ENCODE data around the gene SOD1.

SOD1 gene

GRCh38 chr21:31711326-31711725 is 51.8 kb downstream of the SOD1 start:
- Histone ChIP-seq H3K9ac (no peak overlapping the region), H3K4me2 (no peak overlapping the region), H3K27me3 (ENCODE audit: insufficient read depth, low read depth) (no peaks in the 10 kb centered on the region), H3K4me3 (IDR thresholded peaks at IDR 0.05; ENCODE audit: insufficient read depth, low read depth, low read length) (no peak overlapping the region), H3K4me1 (ENCODE audit: low read depth, poor library complexity, severe bottlenecking) (peaks cover 32% of the 10 kb centered on the region), H2AFZ (ENCODE audit: low read depth) (no peak overlapping the region), H3K27ac (no peak overlapping the region), H3K36me3 (ENCODE audit: insufficient read depth) (no peaks in the 10 kb centered on the region), H3K79me2 (ENCODE audit: insufficient read depth, low read depth) (peaks cover 100% of the 10 kb centered on the region), H4K20me1 (ENCODE audit: insufficient read depth) (peaks cover 79% of the 10 kb centered on the region)
- TF ChIP-seq CTCF (conservative IDR thresholded peaks at IDR 0.05; ENCODE audit: low read depth, low read length) = no peak

GRCh38 chr21:31711745-31712285 is 52.3 kb downstream of the SOD1 start:
- peaks cover 100% of the 10 kb centered on the region for H3K79me2 ChIP-seq (ENCODE audit: insufficient read depth, low read depth)
- no peak for TF ChIP-seq CTCF (conservative IDR thresholded peaks at IDR 0.05; ENCODE audit: low read depth, low read length)
- H3K4me3 ChIP-seq (IDR thresholded peaks at IDR 0.05; ENCODE audit: insufficient read depth, low read depth, low read length) = no peak overlapping the region
- no peak overlapping the region for H3K4me2 ChIP-seq
- H4K20me1 ChIP-seq (ENCODE audit: insufficient read depth) = peaks cover 79% of the 10 kb centered on the region
- no peak overlapping the region for H3K9ac ChIP-seq
- no peak overlapping the region for H3K27ac ChIP-seq
- H3K4me1 ChIP-seq (ENCODE audit: low read depth, poor library complexity, severe bottlenecking) = peaks cover 37% of the 10 kb centered on the region
- no peak overlapping the region for H2AFZ ChIP-seq (ENCODE audit: low read depth)
- no peaks in the 10 kb centered on the region for H3K36me3 ChIP-seq (ENCODE audit: insufficient read depth)
- H3K27me3 ChIP-seq (ENCODE audit: insufficient read depth, low read depth) = no peaks in the 10 kb centered on the region

GRCh38 chr21:31713115-31713514 is 53.6 kb downstream of the SOD1 start:
- TF ChIP-seq CTCF (conservative IDR thresholded peaks at IDR 0.05; ENCODE audit: low read depth, low read length) = no peak
- Histone ChIP-seq H3K4me1 (ENCODE audit: low read depth, poor library complexity, severe bottlenecking) (peaks cover 45% of the 10 kb centered on the region), H3K27ac (no peak overlapping the region), H3K4me2 (no peak overlapping the region), H2AFZ (ENCODE audit: low read depth) (no peak overlapping the region), H4K20me1 (ENCODE audit: insufficient read depth) (peaks cover 77% of the 10 kb centered on the region), H3K4me3 (IDR thresholded peaks at IDR 0.05; ENCODE audit: insufficient read depth, low read depth, low read length) (no peak overlapping the region), H3K27me3 (ENCODE audit: insufficient read depth, low read depth) (no peaks in the 10 kb centered on the region), H3K9ac (no peak overlapping the region), H3K79me2 (ENCODE audit: insufficient read depth, low read depth) (peaks cover 97% of the 10 kb centered on the region), H3K36me3 (ENCODE audit: insufficient read depth) (no peaks in the 10 kb centered on the region)

GRCh38 chr21:31713973-31714740 is 54.7 kb downstream of the SOD1 start:
- H2AFZ ChIP-seq (ENCODE audit: low read depth) = no peak overlapping the region
- H3K79me2 ChIP-seq (ENCODE audit: insufficient read depth, low read depth) = peaks cover 97% of the 10 kb centered on the region
- peaks cover 50% of the 10 kb centered on the region for H3K4me1 ChIP-seq (ENCODE audit: low read depth, poor library complexity, severe bottlenecking)
- H3K27ac ChIP-seq = no peak overlapping the region
- no peak overlapping the region for H3K9ac ChIP-seq
- TF ChIP-seq CTCF (conservative IDR thresholded peaks at IDR 0.05; ENCODE audit: low read depth, low read length) = no peak
- peaks cover 78% of the 10 kb centered on the region for H4K20me1 ChIP-seq (ENCODE audit: insufficient read depth)
- H3K4me2 ChIP-seq = no peak overlapping the region
- no peaks in the 10 kb centered on the region for H3K27me3 ChIP-seq (ENCODE audit: insufficient read depth, low read depth)
- no peak overlapping the region for H3K4me3 ChIP-seq (IDR thresholded peaks at IDR 0.05; ENCODE audit: insufficient read depth, low read depth, low read length)
- no peaks in the 10 kb centered on the region for H3K36me3 ChIP-seq (ENCODE audit: insufficient read depth)
